HG02840 (cell line): ENCODE results near the gene L3MBTL4.
"Not testable (repeated sequence)": the region's sequence is repeated elsewhere in the genome, so short reads cannot be mapped to it uniquely, and the experiment has no call there.

Source experiments
- ATAC-seq: cut with Tn5 transposase; IDR thresholded peaks from one replicate; pipeline ENCODE4 v1.9.1; 2021; ENCODE audit warnings: mild to moderate bottlenecking, moderate library complexity, moderate number of reproducible peaks; ENCODE audit not compliant: unreplicated experiment, low FRiP score

Gene L3MBTL4

GRCh38 chr18:6261938-6262337 is 152.8 kb downstream of the L3MBTL4 start:
- no peak for ATAC-seq

GRCh38 chr18:6259324-6259723 is 155.4 kb downstream of the L3MBTL4 start:
- ATAC-seq, result not testable (repeated sequence)

GRCh38 chr18:6257950-6258349 is 156.8 kb downstream of the L3MBTL4 start:
- no peak for ATAC-seq

- no peak for ATAC-seq
Observed at GRCh38 chr18:6256521-6256920, 158.2 kb downstream of the L3MBTL4 start.

- no peak for ATAC-seq
Observed at GRCh38 chr18:6255886-6256285, 158.8 kb downstream of the L3MBTL4 start.

- ATAC-seq, result no peak
Observed at GRCh38 chr18:6255116-6255705, 159.5 kb downstream of the L3MBTL4 start.

- no peak for ATAC-seq
Observed at GRCh38 chr18:6254456-6254855, 160.3 kb downstream of the L3MBTL4 start.

DNA sequence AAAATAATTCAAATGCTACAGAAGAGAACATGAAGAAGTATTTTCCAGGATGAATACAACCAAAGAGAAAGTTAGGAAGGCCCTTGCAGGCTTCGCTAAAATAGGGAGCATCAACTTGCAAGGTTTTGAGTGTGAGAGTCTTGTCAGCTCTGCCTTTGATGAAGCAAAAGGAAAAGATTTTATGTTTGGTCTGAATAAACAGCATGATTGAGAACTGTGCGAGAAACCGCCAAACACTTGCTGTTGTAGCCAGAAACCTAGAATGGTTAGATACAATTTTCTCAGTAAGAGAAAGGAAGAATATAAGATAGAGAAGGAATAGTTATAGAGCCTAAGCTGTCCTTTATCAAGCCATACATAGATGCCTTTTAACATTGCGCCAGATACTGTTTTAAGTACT is 163.6 kb downstream of the L3MBTL4 start:
- no peak for ATAC-seq

GRCh38 chr18:6249788-6250187 is 164.9 kb downstream of the L3MBTL4 start:
- ATAC-seq, result no peak

DNA sequence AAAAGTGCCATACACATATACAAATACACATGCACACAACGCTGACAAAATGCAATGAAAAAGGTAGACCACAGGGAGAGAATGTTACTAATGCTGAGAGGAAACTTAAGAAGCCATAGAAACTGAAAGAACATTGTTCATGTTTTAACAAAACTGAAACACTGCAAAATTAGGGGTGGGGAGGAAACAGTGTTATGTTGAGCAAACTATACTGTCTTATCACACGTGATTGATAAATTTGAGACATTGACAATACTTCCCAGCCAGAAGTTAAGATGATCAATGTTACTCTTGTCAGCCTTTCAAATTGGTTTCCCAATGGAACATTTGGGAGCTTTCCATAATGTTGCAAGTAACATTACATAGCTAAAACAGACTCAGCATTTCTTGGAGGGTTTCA is 165.5 kb downstream of the L3MBTL4 start:
- ATAC-seq, result no peak

GRCh38 chr18:6248017-6248416 is 166.7 kb downstream of the L3MBTL4 start:
- ATAC-seq, result no peak

GRCh38 chr18:6242004-6242403 is 172.7 kb downstream of the L3MBTL4 start:
- ATAC-seq, result no peak

DNA sequence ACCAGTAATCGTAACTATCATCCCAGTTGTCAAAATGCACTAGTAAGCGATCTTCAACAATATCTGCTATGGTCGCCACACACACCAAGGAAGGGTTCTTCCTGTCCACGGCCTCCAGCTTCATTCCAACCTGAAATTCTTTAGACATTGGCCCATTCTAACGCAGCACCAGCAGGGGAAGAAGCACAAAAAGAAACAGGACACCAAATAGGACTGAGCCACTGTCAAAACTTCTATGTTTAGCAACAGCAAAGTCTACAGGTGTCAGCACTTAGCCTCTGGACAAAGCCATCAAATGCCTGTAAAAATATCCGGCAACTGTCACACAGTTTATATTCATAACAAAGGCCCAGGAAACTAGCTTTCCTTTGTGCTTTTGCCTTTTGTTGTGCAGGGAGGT is 175.0 kb downstream of the L3MBTL4 start:
- no peak for ATAC-seq

DNA sequence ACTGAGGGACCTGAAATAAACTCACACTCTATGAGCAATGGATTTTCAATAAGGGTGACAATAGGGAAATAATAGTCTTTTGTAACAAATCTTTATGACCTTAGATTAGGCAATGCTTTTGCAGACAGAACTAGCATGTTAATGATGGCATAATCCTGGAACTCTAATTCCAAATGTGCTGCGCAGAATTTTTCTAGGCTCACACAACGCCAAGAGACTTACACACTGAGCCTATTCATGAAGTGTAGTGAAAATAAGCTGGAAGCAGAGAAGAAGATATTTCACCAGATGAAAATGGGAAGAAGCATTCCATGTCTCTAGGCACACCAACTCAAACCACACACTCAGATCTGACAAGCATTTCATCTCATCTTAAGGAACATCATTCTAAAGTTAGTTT is 178.5 kb downstream of the L3MBTL4 start:
- ATAC-seq, result no peak

DNA sequence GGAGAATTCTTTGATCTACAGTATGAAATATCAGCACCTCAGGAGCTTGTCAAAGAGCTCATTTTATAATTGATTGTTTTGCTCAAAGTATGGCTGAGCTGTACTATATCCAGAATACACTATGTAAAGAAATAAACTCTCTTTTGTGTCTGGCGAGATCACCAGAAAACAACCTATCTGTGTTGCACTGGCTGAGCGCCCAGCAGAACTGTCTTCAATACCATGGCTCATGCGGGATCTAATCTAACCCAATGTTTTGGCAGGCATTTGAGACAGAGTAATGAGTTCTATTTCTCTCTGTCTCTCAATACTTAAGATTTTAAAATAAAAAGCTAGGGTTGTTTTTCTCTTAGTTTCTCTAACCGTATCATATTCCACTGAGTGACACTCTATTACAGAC is 192.4 kb downstream of the L3MBTL4 start:
- ATAC-seq, result no peak

- ATAC-seq, result no peak
Observed at GRCh38 chr18:6221602-6222014, 193.1 kb downstream of the L3MBTL4 start.

DNA sequence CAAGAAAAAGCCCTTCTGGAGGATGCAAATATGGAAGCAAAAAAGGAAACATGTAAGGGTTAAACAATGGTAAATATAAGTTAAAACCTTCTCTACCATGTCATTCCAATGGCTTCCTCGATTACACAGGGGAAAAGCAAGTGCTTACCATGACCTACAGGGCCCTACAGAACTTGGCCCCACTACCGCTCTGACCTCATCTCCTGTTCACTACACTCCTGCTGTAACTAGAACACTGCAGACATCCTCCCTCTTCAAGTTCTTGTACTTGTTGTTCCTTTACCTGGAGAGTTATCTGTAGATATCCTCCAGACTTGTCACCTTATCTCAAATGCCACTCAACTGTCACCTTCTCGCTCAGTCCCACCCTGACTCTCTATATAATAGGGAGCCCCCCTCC is 194.6 kb downstream of the L3MBTL4 start:
- no peak for ATAC-seq

- ATAC-seq, result no peak
Observed at GRCh38 chr18:6219116-6219717, 195.5 kb downstream of the L3MBTL4 start.

DNA sequence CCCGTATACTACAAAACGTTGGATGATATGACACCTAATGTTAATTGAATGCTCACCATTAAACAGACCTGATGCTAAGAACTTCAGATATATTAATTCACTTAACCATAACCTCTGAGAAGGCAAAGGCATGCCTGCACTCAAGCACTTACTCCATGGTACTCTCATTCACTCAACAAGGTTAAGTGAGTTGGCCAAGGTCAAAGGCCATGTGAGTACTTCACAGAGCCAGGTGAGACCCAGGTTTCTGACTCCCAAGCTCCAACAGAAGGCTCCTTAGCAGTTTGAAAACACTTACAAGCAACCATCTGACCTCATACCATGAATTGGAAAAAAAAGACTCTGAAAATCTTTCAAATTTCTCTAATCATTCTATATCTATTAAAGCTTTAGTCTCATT is 198.8 kb downstream of the L3MBTL4 start:
- no peak for ATAC-seq

DNA sequence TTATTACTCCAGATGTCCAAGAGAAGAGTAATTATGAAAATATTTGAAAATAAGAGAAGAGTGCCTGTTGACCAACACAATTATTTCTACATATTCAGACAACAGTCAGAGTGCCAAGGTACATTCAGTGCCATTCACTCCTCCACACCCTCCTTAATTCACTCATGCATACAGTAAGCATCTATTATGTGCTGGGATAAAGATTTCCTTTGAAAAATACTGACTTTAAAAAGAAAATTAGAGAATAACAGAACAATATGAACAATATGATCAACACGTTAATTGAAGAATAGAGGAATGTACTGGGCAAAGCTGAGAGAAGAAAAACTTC is 203.6 kb downstream of the L3MBTL4 start:
- ATAC-seq, result no peak

- no peak for ATAC-seq
Observed at GRCh38 chr18:6210349-6211173, 204.2 kb downstream of the L3MBTL4 start.

- ATAC-seq, result no peak
Observed at GRCh38 chr18:6207941-6208340, 206.8 kb downstream of the L3MBTL4 start.
